GM21526 (cell line): ENCODE results near the gene TRAPPC12.

Experiments used
- ATAC-seq: cut with Tn5 transposase; IDR thresholded peaks from one replicate; pipeline ENCODE4 v1.9.1; 2021; ENCODE audit warnings: moderate library complexity; ENCODE audit not compliant: unreplicated experiment, low FRiP score

TRAPPC12 gene

DNA sequence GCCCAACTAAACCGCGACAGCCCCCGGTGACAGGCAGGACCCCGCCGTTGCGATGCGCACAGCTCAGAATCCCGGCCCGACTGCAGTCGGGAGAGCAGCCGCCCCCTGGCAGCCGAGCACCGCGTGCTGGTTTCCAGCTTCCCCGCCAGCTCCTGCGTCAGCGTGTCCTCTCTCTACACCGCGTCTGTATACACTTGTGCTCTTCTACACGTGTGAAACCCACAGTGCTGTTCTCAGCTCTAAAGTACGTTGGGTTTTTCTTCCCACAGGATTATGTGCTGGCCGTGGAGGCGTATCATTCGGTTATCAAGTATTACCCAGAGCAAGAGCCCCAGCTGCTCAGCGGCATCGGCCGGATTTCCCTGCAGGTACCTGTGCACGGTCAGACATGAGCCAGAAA, 85.8 kb downstream of the TRAPPC12 start:
- no peak for ATAC-seq

- no peak for ATAC-seq
Observed at GRCh38 chr2:3465844-3466481, 86.5 kb downstream of the TRAPPC12 start.

GRCh38 chr2:3466482-3466863, 87.0 kb downstream of the TRAPPC12 start:
- no peak for ATAC-seq

- ATAC-seq = no peak
Observed at GRCh38 chr2:3466966-3467365, 87.5 kb downstream of the TRAPPC12 start.

GRCh38 chr2:3467654-3468053, 88.2 kb downstream of the TRAPPC12 start:
- no peak for ATAC-seq

GRCh38 chr2:3468296-3468988, 88.9 kb downstream of the TRAPPC12 start:
- no peak for ATAC-seq

DNA sequence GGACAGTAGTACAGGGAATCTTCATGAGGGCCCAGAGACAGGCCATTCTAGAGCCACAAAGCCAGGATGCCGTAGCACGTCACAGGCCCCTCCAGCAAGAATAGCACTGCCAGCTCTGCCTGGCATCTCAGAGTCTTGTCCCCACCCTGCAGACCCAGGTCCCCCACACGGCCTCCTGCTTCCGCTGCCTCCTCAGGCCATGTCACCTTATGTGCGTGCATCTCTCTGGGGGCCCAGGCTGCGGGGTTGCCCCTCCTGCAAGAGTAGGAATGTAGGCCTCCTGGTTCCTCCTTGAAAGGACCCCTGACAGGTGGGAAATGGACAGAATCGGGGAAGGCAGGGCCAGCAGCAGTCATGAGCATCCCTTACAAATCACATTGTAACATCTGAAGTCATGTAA, 90.0 kb downstream of the TRAPPC12 start:
- no peak for ATAC-seq

DNA sequence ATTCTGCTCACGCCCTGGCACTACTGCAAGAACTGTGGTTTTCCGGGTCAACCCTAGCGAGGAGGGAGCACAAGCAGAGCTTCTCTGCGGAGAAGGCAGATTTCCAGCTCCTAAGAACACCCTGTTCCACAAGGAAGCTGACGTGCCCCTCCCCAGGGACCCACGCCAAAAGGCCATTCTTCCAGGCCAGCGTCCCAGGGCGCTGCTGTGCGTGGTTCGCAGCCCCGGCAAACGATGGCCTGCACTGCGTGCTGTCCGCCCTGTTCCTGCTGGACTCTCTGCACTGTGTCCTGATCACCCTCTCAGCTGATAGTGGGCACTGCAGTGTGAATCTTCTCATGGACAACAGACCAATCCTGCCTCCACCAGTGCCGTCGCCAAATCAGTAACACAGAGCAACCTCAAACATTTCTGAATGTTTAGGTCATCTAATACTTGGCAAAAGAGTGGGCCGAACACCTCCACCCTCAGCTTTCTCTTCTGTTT, 90.7 kb downstream of the TRAPPC12 start:
- no peak for ATAC-seq

GRCh38 chr2:3470856-3471737, 91.6 kb downstream of the TRAPPC12 start:
- no peak for ATAC-seq

DNA sequence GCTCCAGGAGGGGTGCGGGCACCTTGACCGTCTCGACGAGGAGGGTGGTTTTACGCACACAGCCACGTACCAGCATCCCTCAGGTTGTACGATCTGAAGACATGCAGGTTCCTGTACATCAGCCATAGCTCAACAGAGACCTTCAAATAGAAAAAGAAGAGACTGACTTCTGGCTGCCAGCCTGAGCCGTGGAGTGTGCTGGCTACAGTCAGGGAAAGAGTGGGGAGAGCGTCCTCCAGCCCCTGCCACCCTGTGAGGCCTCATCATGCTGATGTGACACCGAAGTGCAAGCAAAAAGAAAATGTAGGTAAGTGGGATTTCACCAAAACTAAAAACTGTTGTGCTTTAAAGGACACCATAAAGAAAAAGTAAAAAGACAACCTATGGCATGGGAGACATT, 92.8 kb downstream of the TRAPPC12 start:
- no peak for ATAC-seq

DNA sequence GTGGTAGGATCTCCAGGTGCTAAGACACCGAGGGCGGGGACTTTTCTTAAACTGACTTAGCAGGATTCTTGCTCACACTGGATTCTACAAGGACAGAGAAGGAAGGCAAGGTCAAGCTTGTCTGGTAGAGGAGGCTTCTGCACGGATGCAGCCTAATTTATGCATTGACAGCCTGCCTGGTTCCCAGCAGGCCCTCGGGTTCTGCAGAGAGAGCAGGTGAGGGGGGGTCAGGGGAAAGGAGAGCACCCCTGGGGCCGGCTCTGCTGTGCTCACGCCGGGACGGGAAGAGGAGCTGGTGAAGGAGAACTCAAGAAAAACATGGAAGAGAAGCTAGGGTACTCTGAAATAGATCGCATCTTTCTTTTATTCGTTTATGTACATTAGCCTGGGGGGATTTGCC, 93.5 kb downstream of the TRAPPC12 start:
- no peak for ATAC-seq

- no peak for ATAC-seq
Observed at GRCh38 chr2:3475771-3476170, 96.3 kb downstream of the TRAPPC12 start.

DNA sequence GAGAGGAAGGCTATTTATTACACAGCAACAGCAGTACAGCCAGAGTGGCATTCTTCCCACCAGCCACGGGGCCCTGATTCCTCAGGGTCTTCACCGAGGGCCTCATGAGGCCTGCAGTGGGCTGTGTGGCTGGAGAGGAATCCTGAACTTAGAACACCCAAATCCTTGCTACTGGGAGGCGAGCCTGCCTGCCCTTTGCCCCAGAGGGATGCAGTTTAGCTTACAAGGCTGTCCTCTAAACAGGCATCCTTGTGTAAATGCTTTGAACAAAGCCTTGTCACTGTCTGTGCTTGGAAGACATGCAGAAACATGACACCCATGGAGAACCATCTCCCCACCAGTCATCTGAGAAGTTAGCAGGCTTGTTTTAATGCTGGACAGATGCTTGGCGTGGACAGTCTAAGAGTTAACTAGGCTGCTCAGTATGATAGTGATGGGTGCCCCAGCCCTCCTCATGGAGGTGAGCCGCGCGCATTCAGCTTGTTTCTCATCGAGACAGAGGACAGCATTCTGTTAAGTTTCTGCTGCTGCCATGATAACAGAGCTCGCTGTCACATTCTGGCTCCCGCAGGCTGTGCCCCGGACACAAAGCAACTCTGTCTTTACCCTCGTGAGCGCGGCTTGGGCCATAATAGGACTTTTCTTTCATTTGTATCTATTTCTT, 97.0 kb downstream of the TRAPPC12 start:
- no peak for ATAC-seq

GRCh38 chr2:3476985-3477327, 97.5 kb downstream of the TRAPPC12 start:
- ATAC-seq = no peak

DNA sequence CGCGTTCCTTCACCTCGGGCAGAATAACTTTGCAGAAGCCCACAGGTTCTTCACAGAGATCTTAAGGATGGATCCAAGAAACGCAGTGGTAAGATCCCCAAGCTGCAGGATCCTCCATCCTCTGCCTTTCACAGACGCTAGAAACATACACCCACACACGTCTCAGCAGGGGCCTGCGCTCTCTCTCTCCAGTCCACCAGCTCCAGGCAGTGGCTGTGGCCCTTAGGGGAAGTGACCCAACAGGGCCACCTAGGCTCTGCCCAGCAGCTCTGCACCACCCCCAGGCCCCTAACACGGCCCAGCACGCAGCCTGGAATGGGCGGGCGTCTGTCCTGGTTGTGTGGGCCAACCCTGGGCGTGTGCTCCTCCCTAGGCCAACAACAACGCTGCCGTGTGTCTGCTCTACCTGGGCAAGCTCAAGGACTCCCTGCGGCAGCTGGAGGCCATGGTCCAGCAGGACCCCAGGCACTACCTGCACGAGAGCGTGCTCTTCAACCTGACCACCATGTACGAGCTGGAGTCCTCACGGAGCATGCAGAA, 99.4 kb downstream of the TRAPPC12 start:
- no peak for ATAC-seq

- ATAC-seq = no peak
Observed at GRCh38 chr2:3479430-3480320, 100.2 kb downstream of the TRAPPC12 start.

DNA sequence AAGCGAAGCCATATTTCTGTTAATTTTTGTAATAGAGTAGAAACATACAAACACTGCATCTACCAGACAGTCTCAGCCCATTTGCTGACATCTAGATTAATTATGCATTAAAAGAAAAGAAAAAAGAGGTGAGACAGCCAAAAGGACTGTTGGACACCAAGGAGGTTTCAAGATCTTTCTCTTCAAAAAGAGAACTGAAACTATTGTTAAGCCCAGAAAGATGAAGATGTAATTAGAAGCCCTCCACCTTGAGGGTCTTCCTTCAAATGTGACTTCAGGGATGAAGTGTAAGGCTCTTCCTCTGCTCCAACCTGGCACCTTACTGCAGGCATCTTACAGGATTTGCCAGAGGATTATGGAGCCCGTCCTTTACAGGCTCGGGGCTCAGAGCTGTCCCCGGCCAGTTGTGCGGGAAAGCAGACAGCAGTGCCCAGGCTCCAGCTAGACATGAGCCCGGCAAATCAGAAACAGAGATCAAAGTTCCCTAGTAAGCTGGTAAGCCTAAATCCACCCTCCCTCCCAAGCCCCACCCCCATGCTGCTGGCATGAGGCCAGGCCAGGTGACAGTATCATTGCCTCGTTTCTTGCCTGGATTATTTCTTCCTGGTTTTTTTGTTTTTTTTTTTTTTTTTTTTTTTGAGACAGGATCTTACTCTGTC, 101.0 kb downstream of the TRAPPC12 start:
- ATAC-seq = no peak

DNA sequence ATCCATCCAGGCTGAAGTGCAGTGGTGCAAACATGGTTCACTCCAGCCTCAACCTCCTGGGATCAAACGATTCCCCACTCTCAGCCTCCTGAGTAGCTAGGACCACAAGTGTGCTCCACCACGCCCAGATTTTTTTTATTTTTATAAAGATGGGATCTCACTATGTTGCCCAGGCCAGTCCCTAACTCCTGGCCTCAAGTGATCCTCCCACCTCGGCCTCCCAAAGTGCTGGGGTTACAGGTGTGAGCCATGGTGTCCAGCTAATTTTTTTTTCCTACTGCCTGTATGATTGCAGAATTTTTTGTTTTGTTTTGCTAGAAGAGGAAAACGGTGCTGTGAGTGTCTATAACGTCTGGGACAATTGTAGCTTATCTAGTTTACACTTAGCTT, 101.5 kb downstream of the TRAPPC12 start:
- ATAC-seq = no peak

GRCh38 chr2:3481736-3482362, 102.4 kb downstream of the TRAPPC12 start:
- ATAC-seq = no peak
